ENCODE data around the gene TMEM150C.

The TMEM150C gene

DNA sequence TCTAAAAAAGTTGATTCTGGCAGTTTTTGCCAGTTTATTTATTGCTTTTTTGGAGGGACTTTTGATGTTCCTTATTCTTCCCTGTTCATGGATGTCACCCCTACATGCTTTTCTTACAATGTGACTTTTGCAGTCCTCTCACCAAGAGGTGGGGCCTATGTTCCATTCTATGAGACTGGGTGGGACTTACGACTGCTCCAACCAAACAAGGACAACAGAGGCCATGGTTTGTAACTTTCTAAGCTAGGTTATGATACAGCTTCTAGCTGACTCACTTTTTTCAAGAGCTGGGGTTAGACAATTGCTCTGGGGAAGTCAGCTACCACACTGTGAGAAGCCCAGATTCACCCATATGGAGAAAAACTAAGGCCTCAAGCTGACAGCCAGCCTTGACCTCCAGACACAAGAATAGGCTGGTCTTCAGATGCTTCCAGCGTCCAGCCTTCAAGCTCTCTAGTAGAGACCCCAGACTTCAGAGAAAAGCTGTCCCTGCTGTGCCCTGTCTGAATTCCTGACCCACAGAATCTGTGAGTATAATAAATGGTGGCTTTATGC, 91.9 kb downstream of the TMEM150C start:
- DNase-seq: no peak

DNA sequence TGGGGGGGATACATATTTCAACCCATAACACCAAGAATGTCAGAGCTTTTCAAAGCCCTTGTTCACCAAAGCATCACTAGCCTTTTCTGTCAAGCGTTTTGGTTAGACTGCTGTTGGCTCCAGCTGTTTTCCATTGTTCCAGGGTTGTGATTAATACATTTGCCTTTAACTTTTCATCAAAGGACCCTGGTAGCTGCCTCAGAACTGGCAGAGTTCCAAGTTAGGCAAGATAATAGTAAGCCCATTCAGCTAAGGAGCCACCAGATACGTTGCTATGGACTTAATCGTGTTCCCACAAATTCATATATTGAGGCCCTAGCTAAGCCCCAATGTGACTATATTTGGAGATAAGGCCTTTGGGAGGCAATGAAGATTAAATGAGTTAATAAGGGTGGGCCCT, 94.3 kb downstream of the TMEM150C start:
- DNase-seq: no peak

DNA sequence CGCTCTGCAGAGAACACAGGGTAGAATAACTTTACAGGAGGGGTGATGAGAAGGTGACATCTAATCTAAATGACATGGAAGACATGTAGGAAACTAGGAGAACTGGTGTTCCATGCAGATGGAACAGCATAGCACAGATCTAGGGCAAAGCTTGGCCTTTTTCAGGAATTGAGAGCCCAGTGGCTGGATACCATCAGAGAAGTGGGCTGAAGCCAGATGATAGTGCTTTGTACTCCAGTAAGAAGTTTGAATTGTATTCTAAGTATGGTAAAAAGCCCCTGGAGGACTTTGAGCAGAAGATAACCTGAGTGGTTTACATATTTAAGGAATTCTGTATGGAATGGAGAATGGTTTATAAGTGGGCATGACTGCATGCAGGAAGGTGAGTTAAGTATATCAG, 98.6 kb downstream of the TMEM150C start:
- DNase-seq: no peak

DNA sequence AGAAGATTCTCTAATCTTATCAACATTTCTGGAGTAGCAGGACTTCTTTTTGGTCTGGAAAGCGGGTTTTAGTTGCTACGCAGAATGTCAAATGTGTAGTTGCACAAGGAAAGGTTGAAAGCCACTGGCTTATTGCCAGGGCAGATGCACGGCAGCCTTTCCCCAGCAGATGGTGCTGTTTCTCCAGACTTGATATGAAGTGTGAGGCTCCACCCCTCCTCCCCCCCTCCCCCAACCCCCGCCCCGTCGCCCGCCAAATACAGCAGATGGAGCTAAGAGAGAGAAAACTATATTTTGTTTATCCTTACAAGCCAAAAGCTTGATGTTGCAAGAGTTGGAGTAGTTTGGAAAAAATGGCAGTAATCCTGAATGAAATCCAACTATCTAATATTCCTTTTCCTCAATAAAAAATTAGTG, 99.4 kb downstream of the TMEM150C start:
- DNase-seq: peak; percentile 21

DNA sequence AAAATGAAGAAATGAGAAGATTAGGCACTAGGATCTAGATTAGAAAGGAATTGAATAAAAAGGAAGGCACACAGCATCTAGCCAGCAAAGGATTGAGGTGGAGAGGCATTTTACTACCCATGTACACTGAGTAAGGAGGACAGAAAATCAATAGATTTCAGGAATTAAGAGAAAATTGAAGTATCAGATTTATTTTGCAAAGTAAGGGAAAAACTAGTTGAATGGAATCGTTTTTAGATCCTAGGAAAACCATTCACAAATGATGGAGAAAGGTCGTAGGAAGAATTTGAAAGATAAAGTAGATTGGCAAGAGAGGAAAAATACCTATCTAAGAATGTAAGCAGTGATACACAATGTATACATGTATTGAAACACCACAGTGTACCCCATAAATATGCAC, 100.1 kb downstream of the TMEM150C start:
- DNase-seq: no peak

DNA sequence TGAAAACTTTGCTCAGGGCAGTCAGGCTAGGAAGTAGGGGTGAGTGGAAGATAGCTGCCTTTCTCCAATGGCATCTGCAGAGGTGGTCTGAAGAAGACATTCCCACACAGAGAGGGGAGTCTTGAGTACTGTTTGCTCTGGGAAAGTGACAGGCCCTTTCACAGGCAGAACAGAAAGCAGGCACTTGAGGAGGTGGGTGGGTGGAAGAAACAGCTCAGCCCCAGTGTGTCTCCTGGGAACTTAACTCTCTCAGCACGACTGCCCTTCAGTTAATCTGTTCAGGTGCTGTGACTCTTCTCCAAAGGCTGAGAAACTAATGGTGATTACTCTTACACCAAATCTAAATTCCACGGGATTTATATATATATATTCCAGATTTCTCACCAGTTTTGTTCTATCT, 103.1 kb downstream of the TMEM150C start:
- DNase-seq: no peak

DNA sequence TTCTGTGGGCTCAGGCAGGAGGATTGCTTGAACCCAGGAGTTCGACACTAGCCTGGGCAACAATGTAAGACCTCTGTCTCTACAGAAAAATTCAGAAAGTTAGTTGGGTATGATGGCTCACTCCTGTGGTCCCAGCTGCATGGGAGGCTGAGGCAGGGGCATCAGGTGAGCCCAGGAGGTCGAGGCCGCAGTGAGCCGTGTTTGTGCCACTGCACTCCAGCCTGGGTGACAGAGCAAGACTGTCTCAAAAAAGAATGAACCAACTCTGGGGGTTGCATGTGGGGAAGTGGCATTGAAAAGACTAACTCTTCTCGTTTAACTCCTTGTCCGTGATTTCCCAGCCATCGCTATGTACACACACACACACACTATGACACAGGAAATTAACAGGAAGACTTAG, 104.5 kb downstream of the TMEM150C start:
- no peak for DNase-seq

DNA sequence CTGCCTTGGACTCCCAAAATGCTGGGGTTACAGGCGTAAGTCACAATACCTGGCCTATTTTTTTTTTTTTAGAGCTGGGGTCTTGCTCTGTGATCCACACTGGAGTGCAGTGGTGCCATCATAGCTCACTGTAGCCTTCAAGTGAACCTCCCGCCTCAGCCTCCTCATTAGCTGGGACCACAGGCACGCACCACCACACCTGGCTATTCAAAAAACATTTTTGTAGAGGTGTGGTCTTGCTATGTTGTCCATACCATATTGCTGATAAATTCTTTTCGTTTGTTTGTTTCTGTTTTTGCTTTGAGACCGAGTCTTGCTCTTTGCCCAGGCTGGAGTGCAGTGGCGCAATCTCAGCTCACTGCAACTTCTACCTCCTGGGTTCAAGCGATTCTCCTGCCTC, 109.8 kb downstream of the TMEM150C start:
- DNase-seq: no peak

DNA sequence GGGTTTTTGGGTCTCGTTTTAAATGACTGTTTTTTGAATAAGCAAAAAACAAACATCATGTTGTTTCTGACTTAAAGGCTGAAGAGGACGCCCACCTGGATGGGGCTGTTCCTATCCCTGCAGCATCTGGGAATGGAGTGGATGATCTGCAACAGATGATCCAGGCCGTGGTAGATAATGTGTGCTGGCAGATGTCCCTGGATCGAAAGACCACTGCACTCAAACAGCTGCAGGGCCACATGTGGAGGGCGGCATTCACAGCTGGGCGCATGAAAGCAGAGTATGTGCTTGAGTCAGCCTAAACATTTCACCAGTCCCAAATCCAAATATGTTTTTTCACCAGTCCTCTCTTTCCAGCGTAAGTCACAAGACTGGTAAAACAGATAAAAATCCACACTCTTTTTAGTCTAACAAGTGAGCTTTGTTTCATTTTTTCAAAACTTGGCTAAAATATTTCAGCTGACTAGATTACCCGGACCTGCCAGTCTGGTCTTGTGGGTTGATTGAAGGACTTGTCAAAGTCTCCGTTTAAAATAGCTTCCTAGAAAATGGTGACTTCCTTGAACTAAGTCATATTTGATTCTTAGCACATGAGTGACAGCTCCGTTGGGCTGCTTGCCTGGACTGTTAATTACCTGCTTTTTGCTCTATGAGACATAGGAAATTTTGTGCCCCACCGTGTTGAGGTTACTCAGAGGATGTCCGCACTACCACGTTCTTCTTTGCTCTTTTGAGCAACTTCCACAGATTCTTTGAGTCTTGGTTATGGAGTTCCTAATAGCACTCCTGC, 110.6 kb downstream of the TMEM150C start:
- DNase-seq: no peak

DNA sequence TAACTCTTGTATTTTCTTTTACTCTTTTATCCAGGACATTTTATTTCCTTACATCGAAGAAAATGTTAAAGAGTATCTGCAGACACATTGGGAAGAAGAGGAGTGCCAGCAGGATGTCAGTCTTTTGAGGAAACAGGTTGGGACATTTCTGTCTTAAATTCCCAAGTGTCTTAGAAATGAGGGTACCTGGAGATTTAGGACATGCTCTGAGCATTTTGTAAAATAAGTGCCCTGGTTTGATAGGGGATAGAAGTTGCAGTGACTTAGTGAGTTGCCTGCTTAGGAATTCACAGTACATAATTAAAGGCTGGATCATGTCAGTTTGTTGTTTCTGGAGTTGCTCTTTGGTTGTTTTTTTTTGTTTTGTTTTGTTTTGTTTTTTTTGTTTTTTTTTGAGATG, 113.9 kb downstream of the TMEM150C start:
- no peak for DNase-seq

DNA sequence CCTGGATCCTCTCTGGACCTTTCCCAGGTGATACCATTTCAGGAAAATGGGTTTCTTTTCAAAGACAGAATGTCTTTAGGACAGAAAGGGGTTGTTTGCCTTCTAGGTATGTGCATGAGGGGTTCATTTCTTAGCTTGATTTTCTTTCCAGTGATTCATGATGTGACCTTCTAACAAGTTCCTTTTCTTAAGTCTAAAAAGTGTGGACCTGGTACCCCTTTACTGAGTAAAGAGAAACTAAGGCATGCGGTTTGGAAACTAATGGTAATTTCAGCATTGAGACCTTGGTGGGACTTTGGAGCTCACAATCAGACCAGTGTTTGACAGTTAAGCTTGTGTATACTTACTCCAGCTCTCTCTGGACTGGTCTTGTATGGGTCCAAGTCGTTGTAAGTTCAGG, 122.7 kb downstream of the TMEM150C start:
- DNase-seq: no peak

DNA sequence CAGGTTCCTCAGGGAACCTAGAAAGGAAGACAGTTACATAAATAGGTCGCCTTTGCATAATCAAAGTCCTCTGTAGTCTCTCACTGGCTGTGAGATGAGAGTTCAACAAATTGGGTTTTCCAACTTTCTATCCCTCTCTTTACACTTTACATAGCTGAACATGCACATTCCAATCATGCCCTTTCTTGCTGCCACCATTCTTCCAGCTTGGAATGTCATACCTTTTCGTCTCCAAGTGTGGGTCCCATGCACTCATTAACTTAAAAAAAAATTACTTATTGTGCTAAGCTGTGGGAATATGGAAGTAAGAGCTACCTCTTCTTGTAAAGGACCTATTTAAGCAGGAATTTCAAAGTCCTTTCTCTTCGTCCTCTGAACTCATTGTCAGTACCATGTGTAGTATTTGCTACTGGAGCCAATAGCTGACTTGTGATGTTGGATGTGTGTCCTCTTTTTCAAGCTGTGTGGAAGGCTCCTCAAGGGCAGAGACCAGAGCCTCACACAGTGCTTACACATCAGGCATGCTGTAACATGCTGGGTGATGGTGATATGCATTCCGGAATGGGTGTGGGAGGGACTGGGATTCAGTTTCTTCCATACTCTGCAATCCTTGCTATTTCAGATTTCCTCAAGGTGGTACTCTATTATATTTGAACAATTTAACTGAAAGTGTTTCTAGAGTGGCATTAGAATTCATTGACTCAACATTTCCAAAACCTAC, 124.3 kb downstream of the TMEM150C start:
- DNase-seq: no peak

DNA sequence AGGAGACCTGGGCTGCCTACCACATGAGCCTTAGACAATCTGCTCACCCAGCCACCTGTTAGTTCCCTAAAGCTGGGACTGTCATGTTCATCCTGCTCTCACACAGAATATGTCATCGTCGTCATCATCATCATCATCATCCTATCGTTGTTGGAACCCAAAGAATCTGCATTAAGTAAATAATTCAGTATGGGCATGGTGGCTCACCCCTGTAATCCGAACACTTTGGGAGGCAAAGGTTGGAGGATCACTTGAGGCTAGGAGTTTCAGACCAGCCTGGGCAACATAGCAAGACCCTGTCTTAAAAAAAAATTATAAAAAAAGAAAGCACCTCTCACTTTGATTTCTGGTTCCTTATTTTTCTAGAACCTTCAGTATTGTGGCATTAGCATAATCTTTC, 125.0 kb downstream of the TMEM150C start:
- no peak for DNase-seq

DNA sequence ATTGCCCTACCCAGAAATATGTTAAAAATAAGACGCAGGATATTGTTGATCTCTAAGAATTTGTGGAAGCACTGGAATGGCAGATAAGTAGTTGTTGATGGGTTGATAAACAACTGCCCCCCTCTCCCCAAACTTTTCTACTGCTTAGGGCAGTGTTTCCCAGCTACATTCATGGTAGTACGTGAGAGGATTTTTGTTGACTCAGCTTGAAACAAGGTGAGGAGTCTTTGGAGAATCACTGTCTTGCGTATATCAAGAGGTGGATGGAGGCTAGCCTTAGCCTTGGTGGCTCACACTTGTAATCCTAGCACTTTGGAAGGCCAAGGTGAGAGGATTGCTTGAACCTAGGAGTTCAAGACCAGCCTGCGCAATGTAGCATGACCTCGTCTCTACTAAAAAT, 125.7 kb downstream of the TMEM150C start:
- no peak for DNase-seq

DNA sequence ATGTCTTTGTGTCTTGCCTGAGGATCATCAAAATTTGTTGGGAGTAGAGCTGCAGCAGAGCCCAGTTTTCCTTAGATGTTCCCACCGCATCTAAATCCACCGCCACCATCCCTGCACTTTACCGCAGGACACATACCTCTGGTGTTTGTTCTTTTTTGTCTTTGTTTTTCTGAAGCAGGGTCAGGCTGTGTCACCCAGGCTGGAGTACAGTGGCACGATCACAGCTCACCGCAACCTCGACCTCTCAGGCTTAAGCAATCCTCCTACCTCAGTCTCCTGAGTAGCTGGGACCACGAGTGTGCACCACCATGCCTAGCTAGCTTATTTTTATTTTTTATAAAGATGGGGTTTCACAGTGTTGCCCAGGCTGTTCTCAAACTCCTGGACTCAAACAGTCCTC, 126.8 kb downstream of the TMEM150C start:
- DNase-seq: no peak

DNA sequence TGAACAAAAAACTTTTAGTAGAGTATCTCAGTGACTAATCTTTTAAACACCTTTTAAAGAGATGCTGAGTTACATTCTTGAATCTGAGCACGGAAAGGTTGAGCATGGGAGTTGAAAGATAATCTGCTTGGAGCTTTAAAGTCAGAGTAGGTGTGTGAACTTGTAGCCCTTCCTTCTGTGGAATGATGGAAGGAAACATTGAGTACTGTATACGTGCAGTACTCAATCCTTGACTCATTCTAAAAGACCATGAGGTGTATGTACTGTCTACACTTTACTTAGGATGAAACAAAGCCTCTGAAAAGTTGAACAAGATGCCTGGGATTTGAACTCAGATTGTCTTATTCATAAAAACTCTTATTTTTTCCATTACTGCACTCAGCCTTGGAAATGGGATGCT, 128.0 kb downstream of the TMEM150C start:
- no peak for DNase-seq

All from KG1 (cell line).